NCI-H226 (cell line): ENCODE results near the gene FBN2.
"Not testable (repeated sequence)": the region's sequence is repeated elsewhere in the genome, so short reads cannot be mapped to it uniquely, and the experiment has no call there.

Experiments
- DNase-seq: peaks from one replicate; pipeline ENCODE4 v3.0.0-alpha.2; 2015

FBN2 gene

GRCh38 chr5:128412145-128412930 lies 125.7 kb downstream of the FBN2 start:
- DNase-seq = no peak

GRCh38 chr5:128409166-128409800 lies 128.8 kb downstream of the FBN2 start:
- DNase-seq = no peak

GRCh38 chr5:128408622-128409021 lies 129.4 kb downstream of the FBN2 start:
- no peak for DNase-seq

- DNase-seq = no peak
These were observed 130.1 kb downstream of the FBN2 start for GRCh38 chr5:128407944-128408343.

GRCh38 chr5:128406803-128407202 lies 131.2 kb downstream of the FBN2 start:
- DNase-seq = no peak

GRCh38 chr5:128405159-128405558 lies 132.9 kb downstream of the FBN2 start:
- DNase-seq = no peak

- no peak for DNase-seq
These were observed 134.7 kb downstream of the FBN2 start for GRCh38 chr5:128403333-128403732.

- DNase-seq = no peak
These were observed 135.5 kb downstream of the FBN2 start for GRCh38 chr5:128402506-128402905.

GRCh38 chr5:128400766-128401165 lies 137.3 kb downstream of the FBN2 start:
- DNase-seq = not testable (repeated sequence)

GRCh38 chr5:128399111-128399510 lies 138.9 kb downstream of the FBN2 start:
- DNase-seq = no peak

GRCh38 chr5:128397876-128398275 lies 140.2 kb downstream of the FBN2 start:
- DNase-seq = no peak

GRCh38 chr5:128395073-128395472 lies 143.0 kb downstream of the FBN2 start:
- DNase-seq = peak; percentile 62

GRCh38 chr5:128384068-128384467 lies 154.0 kb downstream of the FBN2 start:
- DNase-seq = no peak

- no peak for DNase-seq
These were observed 157.7 kb downstream of the FBN2 start for GRCh38 chr5:128380337-128380736.

- DNase-seq = no peak
These were observed 159.4 kb downstream of the FBN2 start for GRCh38 chr5:128378632-128379031.

GRCh38 chr5:128378196-128378595 lies 159.8 kb downstream of the FBN2 start:
- peak; percentile 79 for DNase-seq

GRCh38 chr5:128376577-128376976 lies 161.5 kb downstream of the FBN2 start:
- DNase-seq = no peak

- no peak for DNase-seq
These were observed 171.9 kb downstream of the FBN2 start for GRCh38 chr5:128366147-128366546.

- no peak for DNase-seq
These were observed 175.7 kb downstream of the FBN2 start for GRCh38 chr5:128362370-128362769.

- DNase-seq = no peak
These were observed 179.2 kb downstream of the FBN2 start for GRCh38 chr5:128358826-128359225.

GRCh38 chr5:128357226-128357625 lies 180.8 kb downstream of the FBN2 start:
- DNase-seq = no peak

GRCh38 chr5:128355961-128356360 lies 182.1 kb downstream of the FBN2 start:
- no peak for DNase-seq

GRCh38 chr5:128353441-128354107 lies 184.5 kb downstream of the FBN2 start:
- DNase-seq = no peak

- no peak for DNase-seq
These were observed 187.3 kb downstream of the FBN2 start for GRCh38 chr5:128350705-128351104.
